HG03095 (cell line): ENCODE data around the gene PPTC7.
"Not testable (repeated sequence)": the region's sequence is repeated elsewhere in the genome, so short reads cannot be mapped to it uniquely, and the experiment has no call there.

Experiments used
- ATAC-seq: cut with Tn5 transposase; IDR thresholded peaks from one replicate; pipeline ENCODE4 v1.9.1; 2021; ENCODE audit warnings: moderate library complexity; ENCODE audit not compliant: unreplicated experiment

The PPTC7 gene

DNA sequence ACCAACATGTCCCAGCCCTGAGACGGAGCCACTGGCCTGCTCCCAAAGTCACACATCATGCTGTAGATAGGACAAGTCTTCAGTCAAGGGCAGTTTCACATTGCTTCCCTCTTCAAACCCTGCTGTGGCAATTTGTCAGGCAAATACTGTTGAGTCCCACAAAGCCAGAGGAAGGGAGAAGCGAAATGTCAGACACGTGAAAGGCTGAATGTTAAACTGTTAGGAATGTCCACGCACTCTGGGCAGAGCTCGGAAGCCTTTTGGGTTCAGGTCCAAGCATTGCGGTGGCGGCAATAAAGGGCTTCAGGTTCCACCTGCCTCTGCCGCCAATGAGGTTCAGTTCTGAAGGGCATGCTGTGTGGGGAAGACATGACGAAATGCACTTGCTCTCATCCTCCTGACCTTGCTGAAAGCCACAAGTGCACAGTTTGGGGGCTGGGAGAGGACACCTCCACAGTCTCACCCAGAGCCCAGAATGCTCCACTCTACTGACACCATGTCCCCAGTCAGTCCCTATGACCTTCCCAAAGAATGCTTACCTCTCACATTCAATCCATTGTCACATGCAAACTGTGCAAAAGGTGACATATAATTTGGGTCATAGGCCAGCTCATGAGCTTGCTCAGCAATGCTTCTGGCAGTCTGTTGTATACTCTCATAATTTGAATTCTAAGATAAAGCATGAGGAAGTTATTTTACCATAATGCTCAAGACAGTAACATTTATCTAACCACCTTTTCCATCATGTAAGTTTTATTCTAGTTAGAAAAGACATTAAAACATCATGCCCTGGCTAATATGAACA is 45.3 kb downstream of the PPTC7 start:
- ATAC-seq = no peak

GRCh38 chr12:110536834-110537604 is 46.1 kb downstream of the PPTC7 start:
- no peak for ATAC-seq

DNA sequence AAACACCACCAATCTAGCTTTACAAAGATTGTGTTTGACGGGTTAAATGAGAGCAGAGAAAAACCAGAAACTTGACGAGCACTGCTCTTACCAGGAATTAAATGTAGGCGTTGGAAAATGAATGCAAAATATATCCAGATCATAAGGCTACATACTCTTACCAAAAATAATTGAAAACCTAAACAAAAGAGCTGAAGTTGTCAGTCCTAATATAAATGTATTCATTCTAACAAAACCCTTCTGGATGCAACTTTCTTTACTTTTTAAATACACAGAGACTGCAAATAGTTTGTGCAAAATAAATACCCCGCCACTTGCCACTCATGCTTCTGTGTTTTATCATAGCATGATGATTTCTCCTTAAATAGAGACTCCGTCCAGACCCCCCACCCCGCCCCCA is 48.3 kb downstream of the PPTC7 start:
- ATAC-seq = no peak

DNA sequence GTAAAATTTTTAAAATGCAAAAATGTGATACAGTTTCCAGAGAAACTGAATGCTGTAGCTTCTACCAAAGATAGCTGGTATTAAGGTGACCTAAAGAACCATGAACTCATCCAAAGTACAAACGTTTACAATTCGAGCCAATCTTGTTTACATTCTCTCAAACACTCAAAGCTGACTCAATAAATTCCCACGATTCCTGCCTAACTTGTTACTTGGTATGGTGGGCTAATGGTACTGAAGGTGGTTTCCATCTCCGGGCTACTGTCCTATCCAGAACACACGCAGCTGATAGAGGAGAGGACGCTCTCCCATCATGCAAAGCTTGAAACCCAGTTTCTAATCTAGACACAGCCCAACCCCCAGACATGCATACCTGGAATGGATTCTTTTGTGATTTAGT is 49.5 kb downstream of the PPTC7 start:
- ATAC-seq = no peak

GRCh38 chr12:110532644-110533043 is 50.5 kb downstream of the PPTC7 start:
- ATAC-seq = no peak

- peak; percentile 82 for ATAC-seq
Observed at GRCh38 chr12:110531741-110532333, 51.3 kb downstream of the PPTC7 start.

GRCh38 chr12:110530511-110530910 is 52.6 kb downstream of the PPTC7 start:
- no peak for ATAC-seq

- no peak for ATAC-seq
Observed at GRCh38 chr12:110528277-110528839, 54.8 kb downstream of the PPTC7 start.

- ATAC-seq = not testable (repeated sequence)
Observed at GRCh38 chr12:110520876-110521712, 62.0 kb downstream of the PPTC7 start.

DNA sequence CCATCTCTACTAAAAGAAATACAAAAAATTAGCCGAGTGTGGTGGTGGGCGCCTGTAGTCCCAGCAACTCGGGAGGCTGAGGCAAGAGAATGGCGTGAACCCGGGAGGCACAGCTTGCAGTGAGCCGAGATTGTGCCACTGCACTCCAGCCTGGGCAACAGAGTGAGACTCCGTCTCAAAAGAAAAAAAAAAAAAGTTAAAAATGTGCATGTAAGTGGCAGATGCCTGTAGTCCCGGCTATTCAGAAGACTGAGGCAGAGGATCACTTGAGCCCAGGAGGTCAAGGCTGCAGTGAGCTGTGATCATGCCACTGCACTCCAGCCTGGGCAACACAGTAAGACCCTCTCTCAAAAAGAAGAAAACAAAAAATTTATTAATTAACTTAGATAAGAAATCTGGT is 65.1 kb downstream of the PPTC7 start:
- ATAC-seq = not testable (repeated sequence)

DNA sequence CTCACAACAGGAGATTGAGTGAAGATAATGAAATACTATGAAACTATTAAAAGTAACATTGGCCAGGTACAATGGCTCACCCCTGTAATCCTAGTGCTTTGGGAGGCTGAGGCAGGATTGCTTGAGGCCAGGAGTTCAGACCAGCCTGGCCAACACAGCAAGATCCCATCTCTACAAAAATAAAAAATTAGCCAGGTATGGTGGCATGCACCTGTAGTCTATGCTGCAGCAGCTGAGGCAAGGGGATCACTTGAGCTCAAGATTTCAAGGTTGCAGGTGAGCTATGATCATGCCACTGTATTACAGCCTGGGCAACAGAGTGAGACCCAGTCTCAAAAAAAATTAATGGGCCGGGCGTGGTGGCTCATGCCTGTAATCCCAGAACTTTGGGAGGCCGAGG is 66.1 kb downstream of the PPTC7 start:
- no peak for ATAC-seq

DNA sequence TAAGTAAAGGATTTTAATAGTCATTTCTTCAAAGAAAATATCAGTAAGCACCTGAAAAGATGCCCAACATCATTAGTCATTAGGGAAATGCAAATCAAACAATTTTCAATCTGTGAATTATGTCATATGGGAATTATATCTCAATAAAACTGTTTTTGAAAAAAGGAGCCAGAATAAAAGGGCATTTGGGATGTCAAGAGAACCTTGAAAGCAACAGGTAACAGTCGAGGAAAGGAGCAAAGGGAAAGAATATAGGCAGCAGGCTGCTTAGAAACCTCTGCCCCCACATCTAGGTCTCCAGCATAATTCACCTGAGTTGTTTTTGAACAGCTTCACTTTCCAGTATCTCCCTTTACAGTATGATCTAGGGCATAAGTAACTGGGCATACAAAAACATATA is 68.8 kb downstream of the PPTC7 start:
- ATAC-seq = no peak

DNA sequence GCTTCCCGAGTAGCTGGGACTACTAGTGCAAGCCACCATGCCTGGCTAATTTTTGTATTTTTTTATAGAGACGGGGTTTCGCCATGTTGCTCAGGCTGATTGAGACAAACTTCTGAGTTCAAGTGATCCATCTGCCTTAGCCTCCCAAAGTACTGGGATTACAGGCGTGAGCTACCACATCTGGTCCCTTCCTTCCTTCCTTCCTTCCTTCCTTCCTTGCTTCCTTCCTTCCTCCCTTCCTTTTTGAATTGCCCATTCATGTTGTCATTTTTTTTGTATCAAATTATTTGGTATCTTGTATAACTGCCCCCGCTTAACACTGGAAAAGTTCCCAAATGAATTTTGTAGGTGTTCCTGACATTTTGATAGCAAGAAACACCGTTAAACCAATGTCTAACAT is 69.3 kb downstream of the PPTC7 start:
- no peak for ATAC-seq

DNA sequence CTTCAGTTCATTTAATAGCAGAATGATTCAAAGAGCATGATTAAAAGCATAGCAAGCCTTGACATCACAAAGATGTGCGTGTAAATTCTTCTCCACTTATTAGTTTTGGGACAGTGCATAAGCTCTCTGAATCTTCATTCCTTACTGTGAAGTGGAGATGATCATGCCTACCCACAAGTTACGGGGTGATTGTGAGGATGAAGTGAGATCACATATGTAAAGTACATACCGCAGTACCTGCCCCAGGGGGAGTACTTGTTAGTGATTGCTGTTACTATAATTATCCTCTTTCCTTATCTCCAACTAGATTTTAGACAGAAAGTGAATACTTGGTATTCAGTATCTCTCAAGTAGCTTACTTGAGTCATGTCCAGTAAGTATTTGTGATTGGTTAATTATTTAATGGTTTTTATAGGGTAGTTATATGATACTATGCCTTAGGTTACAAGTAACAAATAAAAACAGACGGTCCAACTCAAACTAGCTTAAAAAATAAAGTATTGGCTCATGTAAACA is 75.0 kb downstream of the PPTC7 start:
- ATAC-seq = no peak

- ATAC-seq = no peak
Observed at GRCh38 chr12:110505332-110505731, 77.8 kb downstream of the PPTC7 start.

DNA sequence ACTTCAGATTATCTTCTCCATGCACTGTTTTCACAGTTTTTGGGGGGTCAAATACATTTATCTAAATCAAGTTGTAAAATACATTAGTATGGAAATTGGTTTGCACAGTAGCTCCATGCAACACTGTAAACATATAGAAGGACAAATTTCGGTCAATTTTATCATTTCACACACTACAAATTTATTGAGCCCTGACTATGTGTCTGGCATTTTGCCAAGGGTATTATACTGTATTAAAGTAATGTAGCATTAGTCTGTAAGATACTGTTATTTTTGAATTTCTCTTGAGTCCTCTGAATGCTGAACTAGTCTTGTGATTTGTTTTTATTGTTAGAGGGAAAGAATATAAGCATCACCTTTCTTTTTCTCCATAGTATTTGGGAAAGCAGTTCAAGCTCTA is 79.7 kb downstream of the PPTC7 start:
- no peak for ATAC-seq

GRCh38 chr12:110501752-110502738 is 81.1 kb downstream of the PPTC7 start, which contains the start of the genes RAD9B and VPS29:
Gene RAD9B (plus strand): TSS chr12:110502331. CDS start chr12:110502338, 7 bp downstream.
Gene VPS29 (minus strand): TSS chr12:110502111. CDS start chr12:110502051, 60 bp downstream.
- ATAC-seq = peak; percentile 90

DNA sequence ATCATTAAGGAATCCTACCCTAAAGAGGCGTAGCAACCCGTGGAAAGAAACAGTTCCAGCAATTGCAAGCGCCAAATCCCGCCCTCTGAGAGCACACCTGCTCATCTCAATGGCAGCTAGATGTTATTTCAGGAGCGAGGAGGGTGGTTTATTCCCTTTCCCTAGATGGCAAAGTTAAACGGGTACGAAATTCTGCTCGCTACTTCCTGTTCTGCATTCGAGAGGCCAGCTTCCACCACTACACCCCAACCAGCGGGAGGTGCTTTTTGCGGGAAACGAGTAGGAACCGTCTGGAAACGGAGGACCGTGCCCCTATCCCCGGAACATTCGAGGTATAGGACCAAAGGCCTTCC is 81.7 kb downstream of the PPTC7 start:
- no peak for ATAC-seq
